Activated T-cell treated with anti-CD3 and anti-CD28 coated beads, Interleukin-2, amount 50 U/mL, for 24 hours (primary cell): ENCODE data around the gene AICDA.
A peak's percentile ranks its signal among the peaks of the same experiment; 100 is the strongest.
"Not testable (repeated sequence)": the region's sequence is repeated elsewhere in the genome, so short reads cannot be mapped to it uniquely, and the experiment has no call there.

ENCODE experiments used
- DNase-seq: peaks from one replicate; pipeline ENCODE4 v3.0.0-alpha.2; 2020
- H3K27ac Mint-ChIP-seq: 2 replicates; pipeline ENCODE4 v1.8.0; 2020; ENCODE audit warnings: mild to moderate bottlenecking, mixed read lengths
- H3K27me3 Mint-ChIP-seq: 2 replicates; pipeline ENCODE4 v1.8.0; 2020; ENCODE audit warnings: mixed read lengths
- H3K36me3 Mint-ChIP-seq: 2 replicates; pipeline ENCODE4 v1.8.0; 2020; ENCODE audit warnings: low read depth, mixed read lengths
- H3K4me1 Mint-ChIP-seq: 2 replicates; pipeline ENCODE4 v1.8.0; 2020; ENCODE audit warnings: low read depth, mixed read lengths
- H3K4me3 Mint-ChIP-seq: 2 replicates; pipeline ENCODE4 v1.8.0; 2020; ENCODE audit warnings: mild to moderate bottlenecking, moderate library complexity, mixed read lengths
- H3K9me3 Mint-ChIP-seq: 2 replicates; pipeline ENCODE4 v1.8.0; 2020; ENCODE audit warnings: mixed read lengths

The AICDA gene

GRCh38 chr12:8590842-8591545 lies 21.7 kb downstream of the AICDA start:
- H3K9me3 Mint-ChIP-seq: no peaks in the 10 kb centered on the region

GRCh38 chr12:8589679-8590078 lies 23.0 kb downstream of the AICDA start:
- Mint-ChIP-seq H3K9me3 (no peaks in the 10 kb centered on the region), H3K4me1 (peaks cover 11% of the 10 kb centered on the region), H3K27me3 (no peaks in the 10 kb centered on the region), H3K36me3 (no peaks in the 10 kb centered on the region), H3K27ac (no peak overlapping the region), H3K4me3 (no peak overlapping the region)
- no peak for DNase-seq

More at GRCh38 chr12:8590842-8591545, 21.7 kb downstream of the AICDA start:
- H3K27ac Mint-ChIP-seq: no peak overlapping the region
- no peak for DNase-seq
- H3K27me3 Mint-ChIP-seq: no peaks in the 10 kb centered on the region
- no peaks in the 10 kb centered on the region for H3K36me3 Mint-ChIP-seq
- peaks cover 11% of the 10 kb centered on the region for H3K4me1 Mint-ChIP-seq
- H3K4me3 Mint-ChIP-seq: no peak overlapping the region

- H3K36me3 Mint-ChIP-seq, H3K27ac Mint-ChIP-seq, H3K4me3 Mint-ChIP-seq, H3K27me3 Mint-ChIP-seq, H3K4me1 Mint-ChIP-seq, DNase-seq, H3K9me3 Mint-ChIP-seq: not testable (repeated sequence)
Observed at GRCh38 chr12:8584478-8584877, 28.2 kb downstream of the AICDA start.

GRCh38 chr12:8584004-8584403 lies 28.7 kb downstream of the AICDA start:
- no peaks in the 10 kb centered on the region for H3K36me3 Mint-ChIP-seq

GRCh38 chr12:8581098-8581784 lies 31.4 kb downstream of the AICDA start:
- Mint-ChIP-seq H3K27ac (no peak overlapping the region), H3K4me1 (peaks cover 5% of the 10 kb centered on the region), H3K27me3 (no peaks in the 10 kb centered on the region), H3K4me3 (no peak overlapping the region), H3K36me3 (no peaks in the 10 kb centered on the region), H3K9me3 (no peaks in the 10 kb centered on the region)
- DNase-seq: no peak

More at GRCh38 chr12:8584004-8584403, 28.7 kb downstream of the AICDA start:
- Mint-ChIP-seq H3K27me3 (no peaks in the 10 kb centered on the region), H3K4me1 (peaks cover 3% of the 10 kb centered on the region), H3K4me3 (no peak overlapping the region), H3K27ac (no peak overlapping the region), H3K9me3 (no peaks in the 10 kb centered on the region)
- DNase-seq: no peak

- Mint-ChIP-seq H3K27me3 (no peaks in the 10 kb centered on the region), H3K9me3 (no peaks in the 10 kb centered on the region), H3K36me3 (no peaks in the 10 kb centered on the region), H3K4me3 (no peak overlapping the region), H3K27ac (no peak overlapping the region), H3K4me1 (peaks cover 7% of the 10 kb centered on the region)
- no peak for DNase-seq
Observed at GRCh38 chr12:8577879-8578278, 34.8 kb downstream of the AICDA start.

GRCh38 chr12:8572507-8572906 lies 40.2 kb downstream of the AICDA start:
- DNase-seq: no peak
- H3K27ac Mint-ChIP-seq: peak overlapping the region; percentile 15
- H3K9me3 Mint-ChIP-seq: no peaks in the 10 kb centered on the region
- H3K27me3 Mint-ChIP-seq: no peaks in the 10 kb centered on the region
- H3K4me3 Mint-ChIP-seq: no peak overlapping the region
- no peaks in the 10 kb centered on the region for H3K36me3 Mint-ChIP-seq
- peaks cover 13% of the 10 kb centered on the region for H3K4me1 Mint-ChIP-seq

- Mint-ChIP-seq H3K27me3 (peaks cover 4% of the 10 kb centered on the region), H3K4me1 (no peaks in the 10 kb centered on the region), H3K36me3 (no peaks in the 10 kb centered on the region), H3K27ac (no peak overlapping the region), H3K4me3 (no peak overlapping the region), H3K9me3 (peaks cover 12% of the 10 kb centered on the region)
- DNase-seq: no peak
Observed at GRCh38 chr12:8566525-8566924, 46.1 kb downstream of the AICDA start.

GRCh38 chr12:8566052-8566451 lies 46.6 kb downstream of the AICDA start:
- H3K27me3 Mint-ChIP-seq, DNase-seq, H3K4me1 Mint-ChIP-seq, H3K4me3 Mint-ChIP-seq, H3K27ac Mint-ChIP-seq, H3K36me3 Mint-ChIP-seq: not testable (repeated sequence)
- peaks cover 12% of the 10 kb centered on the region for H3K9me3 Mint-ChIP-seq

- Mint-ChIP-seq H3K27me3 (peaks cover 9% of the 10 kb centered on the region), H3K4me1 (no peaks in the 10 kb centered on the region), H3K27ac (no peak overlapping the region), H3K9me3 (peaks cover 12% of the 10 kb centered on the region), H3K36me3 (no peaks in the 10 kb centered on the region), H3K4me3 (no peak overlapping the region)
- no peak for DNase-seq
Observed at GRCh38 chr12:8564656-8565055, 48.0 kb downstream of the AICDA start.

- no peak for DNase-seq
- peaks cover 9% of the 10 kb centered on the region for H3K27me3 Mint-ChIP-seq
- no peak overlapping the region for H3K4me3 Mint-ChIP-seq
- no peaks in the 10 kb centered on the region for H3K4me1 Mint-ChIP-seq
- peaks cover 12% of the 10 kb centered on the region for H3K9me3 Mint-ChIP-seq
- H3K36me3 Mint-ChIP-seq: no peaks in the 10 kb centered on the region
- no peak overlapping the region for H3K27ac Mint-ChIP-seq
Observed at GRCh38 chr12:8563356-8563755, 49.3 kb downstream of the AICDA start.

- H3K36me3 Mint-ChIP-seq: no peaks in the 10 kb centered on the region
- peaks cover 11% of the 10 kb centered on the region for H3K9me3 Mint-ChIP-seq
- H3K27ac Mint-ChIP-seq: no peak overlapping the region
- peaks cover 9% of the 10 kb centered on the region for H3K27me3 Mint-ChIP-seq
- DNase-seq: no peak
- no peak overlapping the region for H3K4me3 Mint-ChIP-seq
- H3K4me1 Mint-ChIP-seq: no peaks in the 10 kb centered on the region
Observed at GRCh38 chr12:8562310-8562709, 50.3 kb downstream of the AICDA start.

GRCh38 chr12:8561011-8561410 lies 51.6 kb downstream of the AICDA start:
- Mint-ChIP-seq H3K36me3 (no peaks in the 10 kb centered on the region), H3K27me3 (peaks cover 6% of the 10 kb centered on the region), H3K4me3 (no peak overlapping the region), H3K9me3 (peaks cover 9% of the 10 kb centered on the region), H3K4me1 (peaks cover 3% of the 10 kb centered on the region), H3K27ac (no peak overlapping the region)
- DNase-seq: no peak

- DNase-seq: no peak
- peaks cover 5% of the 10 kb centered on the region for H3K27me3 Mint-ChIP-seq
- no peaks in the 10 kb centered on the region for H3K36me3 Mint-ChIP-seq
- H3K4me1 Mint-ChIP-seq: peaks cover 3% of the 10 kb centered on the region
- H3K9me3 Mint-ChIP-seq: peaks cover 9% of the 10 kb centered on the region
- H3K27ac Mint-ChIP-seq: no peak overlapping the region
- no peak overlapping the region for H3K4me3 Mint-ChIP-seq
Observed at GRCh38 chr12:8559676-8560075, 53.0 kb downstream of the AICDA start.

- H3K4me3 Mint-ChIP-seq: no peak overlapping the region
- H3K27ac Mint-ChIP-seq: no peak overlapping the region
- H3K27me3 Mint-ChIP-seq: peaks cover 5% of the 10 kb centered on the region
- H3K4me1 Mint-ChIP-seq: peaks cover 3% of the 10 kb centered on the region
- H3K9me3 Mint-ChIP-seq: no peaks in the 10 kb centered on the region
- no peak for DNase-seq
- no peaks in the 10 kb centered on the region for H3K36me3 Mint-ChIP-seq
Observed at GRCh38 chr12:8556531-8557097, 56.0 kb downstream of the AICDA start.
